Heart right ventricle (tissue), 16 donors: ENCODE results near the gene MOSPD2. TPM values are rescaled to one million over a fixed set of nuclear protein-coding genes. Genes with fewer than 3 reads are reported as not detected.

Experiments used
- ATAC-seq, 8 donors: fragments of 200-7000 bp; cut with Tn5 transposase; one replicate each; pipeline ENCODE4 v1.9.1; 2020; ENCODE audit warnings: mild to moderate bottlenecking in 8 of 8, moderate library complexity in 8 of 8, moderate number of reproducible peaks in 1 of 8
- DNase-seq, 2 donors: peaks; one replicate each; pipeline ENCODE4 v3.0.0-alpha.2; 2020
- H3K27ac ChIP-seq, 10 donors: fragments of 200-600 bp; sonication (generic) in 2 of 10; one replicate each; pipeline versions ENCODE4 v1.5.0 to v1.8.0; 2020 to 2022; ENCODE audit warnings: mild to moderate bottlenecking in 3 of 10
- H3K27me3 ChIP-seq, 7 donors: fragments of 200-600 bp; one replicate each; pipeline ENCODE4 v1.8.0; 2021 to 2022; ENCODE audit warnings: mild to moderate bottlenecking in 2 of 7
- H3K36me3 ChIP-seq, 9 donors: fragments of 200-600 bp; sonication (generic) in 1 of 9; one replicate each; pipeline versions ENCODE4 v1.5.0 to v1.8.0; 2020 to 2022; ENCODE audit warnings: mild to moderate bottlenecking in 2 of 9
- H3K4me1 ChIP-seq, 9 donors: fragments of 200-600 bp; sonication (generic) in 1 of 9; one replicate each; pipeline versions ENCODE4 v1.5.0 to v1.8.0; 2020 to 2022; ENCODE audit warnings: mild to moderate bottlenecking in 4 of 9
- H3K4me3 ChIP-seq, 10 donors: fragments of 200-600 bp; sonication (generic) in 2 of 10; one replicate each; pipeline versions ENCODE4 v1.5.0 to v1.8.0; 2020 to 2022; ENCODE audit warnings: mild to moderate bottlenecking in 7 of 10, moderate library complexity in 2 of 10
- H3K9me3 ChIP-seq, 11 donors: fragments of 200-600 bp in 10 of 11; sonication (generic) in 2 of 11; one replicate each; pipeline versions ENCODE4 v1.5.0 to v1.8.0; 2013 to 2022; ENCODE audit warnings: mild to moderate bottlenecking in 2 of 11, control low read depth in 1 of 11, moderate library complexity in 1 of 11
- WGBS, 2 donors: extraction: QIAGEN DNeasy Blood & Tissue Kit; methylation state at CpG; one replicate each; pipeline ENCODE4 v1.1.7; 2013; ENCODE audit warnings: inconsistent platforms in 1 of 2; 5-methylcytosine and 5-hydroxymethylcytosine counted together
- intact Hi-C, 10 donors: fragments of 100-400 bp; cut with DNase I; formaldehyde crosslinking; loops; one replicate each; pipeline versions ENCODE4 v1.11.1 to v1.14.2; 2022
- polyA plus RNA-seq, 2 donors: library from polyadenylated mRNA; stranded (reverse); fragments of 200-250 nt; gene quantifications; one replicate each; pipeline ENCODE4 v1.2.3, GENCODE V29; 2013
- total RNA-seq, 10 donors: library from RNA; stranded (reverse); fragmentation: NEBNext Ultra II Directional in 3 of 10; extraction: Animal tissue kit (Norgen Biotek cat#: 25700) in 3 of 10; gene quantifications; one replicate each; pipeline versions ENCODE4 v1.2.1 to v1.2.4, GENCODE V29; 2021 to 2023
- TF ChIP-seq, protein P1 (sequence below), 9 donors: fragments of 200-600 bp; sonication (generic) in 2 of 9; IDR thresholded peaks; one replicate each; pipeline versions ENCODE4 v1.5.0 to v1.8.0; 2021 to 2022; ENCODE audit warnings: antibody characterized with exemption in 9 of 9, mild to moderate bottlenecking in 5 of 9, moderate library complexity in 1 of 9
- donor health status: Arrhythmogenic right ventricular cardiomyopathy.
- donor health status: ischemic (EF 13 %, LVEDD 7.1; RV severe dilation, severe dysfunction).
- donor health status: healthy with polysubstance abuse.
- donor health status: DM: no; HTN: yes; CAD: no.
- donor health status: DM: no; HTN: no; CAD: no.
- donor health status: ischemic (EF 25% LVEDD 6.9; RV normal size, moderate dysfunction).
- donor health status: ischemic (EF 25% LVEDD 5.7; RV mildly dilated, moderate dysfunction).
- donor health status: healthy.
- donor health status: DM: yes; HTN: yes; CAD: no.
- donor health status: Ischemic cardiomyopathy.
- donor health status: ischemic (EF 35%, LVEDD 5.7; RV mildly dilated, moderate dysfunction).
- donor health status: nonischemic (EF 11% LVEDD 7.7; RV severe dilation, severe dysfunction).
- donor health status: DM: yes; HTN: yes; CAD: no.
- donor health status: PGD.
- donor health status: ischemic (EF 29% LVEDD 5.4; RV normal size, mild dysfunction).
- donor health status: nonischemic (EF 23%, LVEDD 6.1; RV moderate dilation, normal function).

Gene MOSPD2
- total and polyA plus RNA-seq, 12 donors: 2.2 to 8.2 (median 5.2) TPM

DNA sequence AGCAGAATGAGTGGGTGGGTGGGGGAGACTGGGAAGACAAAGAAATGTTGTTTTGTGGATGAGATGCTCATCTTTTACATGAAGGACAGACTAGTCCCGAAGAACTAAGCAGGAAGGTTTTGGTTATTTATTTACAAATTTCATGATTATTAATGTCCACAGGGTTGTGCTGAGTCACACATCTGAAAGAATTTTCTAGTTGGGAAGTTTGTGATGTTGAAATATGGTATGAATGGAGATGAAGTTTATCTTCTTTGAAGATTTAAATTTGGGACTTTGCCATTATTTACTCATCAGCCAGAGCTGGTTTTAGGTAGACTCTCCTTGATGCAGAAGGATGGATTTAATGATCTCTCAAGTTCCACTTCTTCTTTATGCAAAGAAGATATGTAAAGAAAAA is 75.5 kb downstream of the MOSPD2 start:
- no peak for DNase-seq
- no peaks in the 10 kb centered on the region for H3K4me1 ChIP-seq
- H3K9me3 ChIP-seq: no peaks in the 10 kb centered on the region
- 74 to 83% methylated on average over 1 of the region's 1 CpG for WGBS, 2 donors
- no peak for ATAC-seq
- no peak overlapping the region for H3K4me3 ChIP-seq
- H3K27ac ChIP-seq: no peak overlapping the region
- intact Hi-C loops: no loop called here
- TF ChIP-seq, protein P1, sequence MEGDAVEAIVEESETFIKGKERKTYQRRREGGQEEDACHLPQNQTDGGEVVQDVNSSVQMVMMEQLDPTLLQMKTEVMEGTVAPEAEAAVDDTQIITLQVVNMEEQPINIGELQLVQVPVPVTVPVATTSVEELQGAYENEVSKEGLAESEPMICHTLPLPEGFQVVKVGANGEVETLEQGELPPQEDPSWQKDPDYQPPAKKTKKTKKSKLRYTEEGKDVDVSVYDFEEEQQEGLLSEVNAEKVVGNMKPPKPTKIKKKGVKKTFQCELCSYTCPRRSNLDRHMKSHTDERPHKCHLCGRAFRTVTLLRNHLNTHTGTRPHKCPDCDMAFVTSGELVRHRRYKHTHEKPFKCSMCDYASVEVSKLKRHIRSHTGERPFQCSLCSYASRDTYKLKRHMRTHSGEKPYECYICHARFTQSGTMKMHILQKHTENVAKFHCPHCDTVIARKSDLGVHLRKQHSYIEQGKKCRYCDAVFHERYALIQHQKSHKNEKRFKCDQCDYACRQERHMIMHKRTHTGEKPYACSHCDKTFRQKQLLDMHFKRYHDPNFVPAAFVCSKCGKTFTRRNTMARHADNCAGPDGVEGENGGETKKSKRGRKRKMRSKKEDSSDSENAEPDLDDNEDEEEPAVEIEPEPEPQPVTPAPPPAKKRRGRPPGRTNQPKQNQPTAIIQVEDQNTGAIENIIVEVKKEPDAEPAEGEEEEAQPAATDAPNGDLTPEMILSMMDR (IDR thresholded peaks at IDR 0.05): no peak
- H3K36me3 ChIP-seq: no peaks in the 10 kb centered on the region
- H3K27me3 ChIP-seq: peaks cover 0 to 5% (median 0%) of the 10 kb centered on the region in 7 donors

DNA sequence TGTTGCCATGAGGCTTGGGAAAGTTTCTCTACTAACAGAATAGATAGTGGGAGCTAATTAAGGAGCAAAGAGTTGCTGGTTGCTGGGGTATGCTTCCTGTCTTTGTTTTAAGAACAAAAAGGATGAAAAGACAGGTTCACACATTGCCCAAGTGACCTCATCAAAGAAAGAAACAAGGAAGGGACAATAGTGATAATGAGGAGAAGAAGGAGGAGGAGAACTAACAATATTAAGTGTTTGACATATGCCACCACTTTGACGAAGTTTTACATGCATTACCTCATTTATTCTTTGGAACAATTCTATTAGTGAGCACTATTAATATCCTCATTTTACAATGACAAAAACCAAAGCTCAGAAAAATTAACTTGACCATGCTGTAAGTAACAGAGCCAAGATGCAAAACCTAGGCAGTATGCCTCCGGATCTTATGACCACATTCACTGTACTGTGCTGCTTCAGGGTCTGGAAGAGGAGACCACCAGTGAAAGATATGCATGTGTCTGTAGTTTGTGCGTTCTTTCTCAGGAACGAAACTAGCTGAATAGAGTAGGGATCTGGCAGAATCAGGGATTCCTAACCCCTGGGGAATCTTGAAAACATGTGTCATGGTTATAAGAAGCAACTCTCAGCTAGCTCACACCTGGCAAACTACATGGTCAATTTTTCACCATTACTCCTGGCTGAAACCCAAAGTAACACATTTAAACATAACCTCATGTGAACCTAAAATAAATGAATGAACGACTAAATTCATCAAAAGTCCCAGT is 83.8 kb downstream of the MOSPD2 start:
- Histone ChIP-seq H3K4me3 (no peak overlapping the region), H3K27me3 (no peaks in the 10 kb centered on the region), H3K36me3 (no peaks in the 10 kb centered on the region), H3K27ac (no peak overlapping the region), H3K9me3 (no peaks in the 10 kb centered on the region), H3K4me1 (no peaks in the 10 kb centered on the region)
- 56 to 78% methylated on average over 5 of the region's 5 CpGs for WGBS, 2 donors
- TF ChIP-seq, protein P1 (IDR thresholded peaks at IDR 0.05): no peak
- ATAC-seq: no peak
- DNase-seq: no peak
- intact Hi-C loops: no loop called here

- WGBS, 2 donors: 43 to 45% methylated on average over 1 of the region's 1 CpG
- no peaks in the 10 kb centered on the region for H3K27me3 ChIP-seq
- intact Hi-C loops: no loop called here
These were observed 90.4 kb downstream of the MOSPD2 start for GRCh38 chrX:14963447-14964236.

DNA sequence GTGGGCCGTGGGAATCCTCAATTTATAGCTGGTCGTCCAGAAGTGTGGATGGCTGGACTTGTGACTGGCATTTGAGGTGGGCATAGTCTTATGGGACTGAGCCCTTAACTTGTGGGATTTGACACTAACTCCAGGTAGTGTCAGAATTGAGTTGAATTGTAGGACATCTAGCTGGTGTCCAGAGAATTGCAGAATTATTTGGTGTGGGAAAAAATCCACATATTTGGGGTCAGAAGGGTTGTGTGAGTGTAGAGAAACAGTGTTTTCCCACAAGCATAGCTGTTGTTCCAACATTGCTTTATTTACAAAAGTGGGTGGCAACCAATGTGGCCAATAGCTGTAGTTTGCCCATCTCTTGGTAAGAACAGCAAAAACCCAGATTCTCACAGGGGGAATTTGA is 91.3 kb downstream of the MOSPD2 start:
- Histone ChIP-seq H3K27ac (no peak overlapping the region), H3K36me3 (no peaks in the 10 kb centered on the region), H3K27me3 (no peaks in the 10 kb centered on the region), H3K9me3 (no peaks in the 10 kb centered on the region), H3K4me3 (no peak overlapping the region), H3K4me1 (no peaks in the 10 kb centered on the region)
- ATAC-seq (no peak), DNase-seq (no peak)
- WGBS, 2 donors: 68% methylated on average over 2 of the region's 2 CpGs
- TF ChIP-seq, protein P1 (IDR thresholded peaks at IDR 0.05): peak in 2 of 9 donors; percentile 27 to 40
- intact Hi-C loops: no loop called here

More at GRCh38 chrX:14963447-14964236, 90.4 kb downstream of the MOSPD2 start:
- no peaks in the 10 kb centered on the region for H3K4me1 ChIP-seq
- DNase-seq: no peak
- H3K36me3 ChIP-seq: no peaks in the 10 kb centered on the region
- no peaks in the 10 kb centered on the region for H3K9me3 ChIP-seq
- peak in 1 of 8 donors; percentile 22 for ATAC-seq
- no peak overlapping the region for H3K4me3 ChIP-seq
- TF ChIP-seq, protein P1 (IDR thresholded peaks at IDR 0.05): no peak
- H3K27ac ChIP-seq: no peak overlapping the region

Other genes with a start within 250 kb of the MOSPD2 start
- gene FANCB, start 352 bp upstream of the MOSPD2 start, total RNA-seq: 1 to 10 TPM in 1 of 10 donors, under 1 TPM in 9; 0.15 to 1.1 (median 0.48) TPM
- 1 to 10 TPM in 1 of 2 donors, under 1 TPM in 1; 0.13 to 1.6 TPM for gene FANCB, start 352 bp upstream of the MOSPD2 start, polyA plus RNA-seq